ENCODE data around the gene B3GALT4. TPM values are rescaled to one million over a fixed set of nuclear protein-coding genes. Genes with fewer than 3 reads are reported as not detected.

Gene B3GALT4
- total and polyA plus RNA-seq, 8 donors: 9.8 to 42.9 (median 11.5) TPM; not detected in 1

DNA sequence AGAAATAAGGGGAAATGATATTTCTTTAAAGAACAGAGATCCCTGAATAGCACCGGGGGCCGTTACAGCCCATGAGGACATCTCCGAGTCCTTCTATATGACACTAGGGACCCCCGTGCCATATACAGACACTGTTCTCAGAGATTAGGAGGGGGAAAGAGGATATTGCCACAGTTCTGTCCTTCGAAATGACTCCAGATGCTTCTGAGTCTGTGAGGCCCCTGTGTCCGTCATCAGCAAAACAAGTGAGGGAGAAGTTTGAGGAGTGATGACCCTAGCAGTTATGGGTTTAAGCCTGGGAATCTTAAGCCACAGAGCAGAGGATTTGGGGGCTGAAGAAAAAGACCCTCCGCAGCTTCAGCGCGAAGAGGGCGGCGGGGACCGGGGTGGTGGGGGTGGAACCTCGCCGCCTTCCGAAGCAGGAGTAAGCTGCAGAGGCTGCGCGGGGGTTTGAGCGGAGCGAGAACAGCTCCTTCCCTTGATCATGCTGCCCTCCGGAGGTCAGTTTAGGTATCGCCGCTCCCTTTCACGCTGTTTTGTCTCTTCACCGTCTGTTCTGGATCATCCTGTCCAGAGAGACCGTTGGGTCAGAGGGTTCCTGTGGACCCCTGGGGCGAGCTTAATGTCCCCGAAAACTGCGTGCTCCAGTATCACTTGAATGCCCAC lies 28.8 kb upstream of the B3GALT4 start:
- peak overlapping the region; percentile 46 to 97 (median 95) for H3K27ac ChIP-seq
- H3K4me3 ChIP-seq: peak overlapping the region; percentile 45 to 61 (median 52)
- peaks cover 22 to 40% (median 28%) of the 10 kb centered on the region in 4 donors for H3K4me1 ChIP-seq
- TF ChIP-seq POLR2AphosphoS5 (IDR thresholded peaks at IDR 0.05): peak in 2 of 3 donors; percentile 13 to 67
- TF ChIP-seq, protein P1, sequence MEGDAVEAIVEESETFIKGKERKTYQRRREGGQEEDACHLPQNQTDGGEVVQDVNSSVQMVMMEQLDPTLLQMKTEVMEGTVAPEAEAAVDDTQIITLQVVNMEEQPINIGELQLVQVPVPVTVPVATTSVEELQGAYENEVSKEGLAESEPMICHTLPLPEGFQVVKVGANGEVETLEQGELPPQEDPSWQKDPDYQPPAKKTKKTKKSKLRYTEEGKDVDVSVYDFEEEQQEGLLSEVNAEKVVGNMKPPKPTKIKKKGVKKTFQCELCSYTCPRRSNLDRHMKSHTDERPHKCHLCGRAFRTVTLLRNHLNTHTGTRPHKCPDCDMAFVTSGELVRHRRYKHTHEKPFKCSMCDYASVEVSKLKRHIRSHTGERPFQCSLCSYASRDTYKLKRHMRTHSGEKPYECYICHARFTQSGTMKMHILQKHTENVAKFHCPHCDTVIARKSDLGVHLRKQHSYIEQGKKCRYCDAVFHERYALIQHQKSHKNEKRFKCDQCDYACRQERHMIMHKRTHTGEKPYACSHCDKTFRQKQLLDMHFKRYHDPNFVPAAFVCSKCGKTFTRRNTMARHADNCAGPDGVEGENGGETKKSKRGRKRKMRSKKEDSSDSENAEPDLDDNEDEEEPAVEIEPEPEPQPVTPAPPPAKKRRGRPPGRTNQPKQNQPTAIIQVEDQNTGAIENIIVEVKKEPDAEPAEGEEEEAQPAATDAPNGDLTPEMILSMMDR (IDR thresholded peaks at IDR 0.05): peak in 5 of 7 experiments; percentile 96 to 97 (median 97)
- TF ChIP-seq EP300 (IDR thresholded peaks at IDR 0.05): no peak
- peak; percentile 92 to 94 for DNase-seq
- H3K27me3 ChIP-seq: no peaks in the 10 kb centered on the region
- intact Hi-C loops (cut with DNase I; ENCODE audit: low total_unique reads): loop anchor here (5.0 to 10.0 kb wide), 2 partner anchors 86 to 243 kb away; partner anchors contain the start of gene HLA-DOA
- WGBS, 5 donors: 2 to 10% (median 3%) methylated on average over 12 to 28 of the region's 28 CpGs
- H3K9me3 ChIP-seq: no peaks in the 10 kb centered on the region
- H3K36me3 ChIP-seq: peaks cover 0 to 17% (median 16%) of the 10 kb centered on the region in 4 donors

- Histone ChIP-seq H3K9me3 (no peaks in the 10 kb centered on the region), H3K4me3 (peak overlapping the region; percentile 45 to 61 (median 52)), H3K36me3 (peaks cover 0 to 17% (median 16%) of the 10 kb centered on the region in 4 donors), H3K27me3 (no peaks in the 10 kb centered on the region), H3K4me1 (peaks cover 22 to 40% (median 28%) of the 10 kb centered on the region in 4 donors), H3K27ac (peak overlapping the region; percentile 46 to 97 (median 95))
- peak in 1 of 2 donors; percentile 26 for DNase-seq
- TF ChIP-seq, protein P1 (IDR thresholded peaks at IDR 0.05): peak in 1 of 7 experiments; percentile 51
- no peak for TF ChIP-seq POLR2AphosphoS5 (IDR thresholded peaks at IDR 0.05)
- 1% methylated on average over 18 of the region's 18 CpGs for WGBS, 5 donors
- intact Hi-C loops (cut with DNase I; ENCODE audit: low total_unique reads): loop anchor here (5.0 to 10.0 kb wide), 2 partner anchors 86 to 244 kb away; partner anchors contain the start of gene HLA-DOA
Observed at GRCh38 chr6:33248643-33248931, 28.3 kb upstream of the B3GALT4 start.

DNA sequence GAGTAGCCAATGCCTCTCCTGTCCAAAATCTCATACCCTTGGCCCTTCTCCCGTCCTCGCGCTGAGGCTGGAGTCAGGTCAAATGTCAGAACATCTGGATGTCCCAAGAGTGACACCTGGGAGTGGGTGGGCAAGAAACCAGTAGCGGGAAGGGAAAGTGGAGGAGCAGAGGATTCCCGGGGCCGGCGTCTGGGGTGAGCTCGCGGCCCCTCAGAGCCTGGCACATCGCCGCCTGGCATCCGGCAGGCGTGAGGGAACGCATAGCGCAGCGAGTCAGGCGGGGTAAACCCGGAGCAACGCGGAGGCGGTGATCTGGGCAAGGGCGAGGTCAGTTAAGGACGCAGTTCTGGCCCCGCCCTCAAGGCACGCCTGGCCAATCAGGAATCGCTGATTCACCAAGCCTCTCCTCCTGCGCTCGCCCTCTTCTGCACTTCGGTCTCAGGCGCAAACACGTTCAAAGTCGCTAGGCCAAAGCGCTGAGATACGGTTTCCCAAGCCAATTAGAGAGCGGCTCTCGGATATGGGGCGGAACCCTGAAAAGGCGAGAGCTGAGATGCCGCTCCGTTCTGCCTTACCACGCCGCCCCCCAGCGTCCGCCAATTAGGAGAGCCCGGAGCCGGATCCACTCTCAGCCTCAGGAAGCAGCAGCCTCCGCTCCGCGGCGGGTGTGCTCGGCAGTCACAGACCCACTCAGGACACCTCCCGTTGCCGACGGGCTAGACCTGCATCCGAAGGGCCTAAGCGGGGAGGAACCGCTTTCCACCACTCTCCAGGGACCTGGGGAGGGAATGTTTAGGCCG lies 27.8 kb upstream of the B3GALT4 start:
- no peak for TF ChIP-seq EP300 (IDR thresholded peaks at IDR 0.05)
- TF ChIP-seq POLR2AphosphoS5 (IDR thresholded peaks at IDR 0.05): peak; percentile 55 to 90 (median 89)
- peak in 2 of 4 donors; percentile 16 to 90 for TF ChIP-seq POLR2A (IDR thresholded peaks at IDR 0.05)
- TF ChIP-seq, protein P1 (IDR thresholded peaks at IDR 0.05): no peak
- Histone ChIP-seq H3K4me1 (peaks cover 22 to 40% (median 28%) of the 10 kb centered on the region in 4 donors), H3K4me3 (peak overlapping the region; percentile 45 to 61 (median 52)), H3K9me3 (no peaks in the 10 kb centered on the region), H3K27ac (peak overlapping the region; percentile 90 to 97 (median 95)), H3K27me3 (no peaks in the 10 kb centered on the region), H3K36me3 (peaks cover 0 to 17% (median 16%) of the 10 kb centered on the region in 4 donors)
- peak; percentile 98 to 99 for DNase-seq
- intact Hi-C loops (cut with DNase I; ENCODE audit: low total_unique reads): loop anchor here (5.0 to 10.0 kb wide), 2 partner anchors 87 to 244 kb away; partner anchors contain the start of gene HLA-DOA
- 0% methylated on average over 26 to 58 of the region's 58 CpGs for WGBS, 5 donors
